Rectal smooth muscle tissue (tissue), 1 donor: ENCODE measurements around the gene FNDC3B.

ENCODE experiments used
- H3K27ac ChIP-seq: one replicate; pipeline ENCODE4 v1.7.0; 2013; ENCODE audit warnings: low read depth, low read length, inconsistent platforms
- H3K27me3 ChIP-seq: one replicate; pipeline ENCODE4 v1.7.0; 2013; ENCODE audit warnings: low read length; ENCODE audit not compliant: control insufficient read depth, insufficient read depth
- H3K36me3 ChIP-seq: one replicate; pipeline ENCODE4 v1.7.0; 2013; ENCODE audit warnings: low read length; ENCODE audit not compliant: control insufficient read depth, insufficient read depth
- H3K4me1 ChIP-seq: one replicate; pipeline ENCODE4 v1.7.0; 2013; ENCODE audit warnings: low read length; ENCODE audit not compliant: control insufficient read depth, insufficient read depth
- H3K4me3 ChIP-seq: one replicate; pipeline ENCODE4 v1.7.0; 2013; ENCODE audit warnings: low read length
- H3K9ac ChIP-seq: one replicate; pipeline ENCODE4 v1.7.0; 2013; ENCODE audit warnings: low read length

The FNDC3B gene

GRCh38 chr3:172282850-172283249 lies 243.5 kb downstream of the FNDC3B start:
- Histone ChIP-seq H3K4me1 (peaks cover 4% of the 10 kb centered on the region), H3K9ac (no peak overlapping the region), H3K36me3 (peaks cover 6% of the 10 kb centered on the region), H3K27ac (no peak overlapping the region), H3K27me3 (no peaks in the 10 kb centered on the region), H3K4me3 (no peak overlapping the region)

GRCh38 chr3:172283841-172284357 lies 244.5 kb downstream of the FNDC3B start:
- Histone ChIP-seq H3K27ac (no peak overlapping the region), H3K27me3 (no peaks in the 10 kb centered on the region), H3K4me3 (no peak overlapping the region), H3K36me3 (peaks cover 6% of the 10 kb centered on the region), H3K9ac (no peak overlapping the region), H3K4me1 (peaks cover 4% of the 10 kb centered on the region)

- peaks cover 6% of the 10 kb centered on the region for H3K36me3 ChIP-seq
- H3K9ac ChIP-seq = no peak overlapping the region
- no peaks in the 10 kb centered on the region for H3K4me1 ChIP-seq
- no peak overlapping the region for H3K4me3 ChIP-seq
- H3K27ac ChIP-seq = no peak overlapping the region
- no peaks in the 10 kb centered on the region for H3K27me3 ChIP-seq
These were observed 246.5 kb downstream of the FNDC3B start for GRCh38 chr3:172285844-172286243.

- Histone ChIP-seq H3K27ac (no peak overlapping the region), H3K9ac (no peak overlapping the region), H3K4me3 (no peak overlapping the region), H3K36me3 (peaks cover 6% of the 10 kb centered on the region), H3K4me1 (no peaks in the 10 kb centered on the region), H3K27me3 (no peaks in the 10 kb centered on the region)
These were observed 247.3 kb downstream of the FNDC3B start for GRCh38 chr3:172286548-172287148.

GRCh38 chr3:172287937-172288477 lies 248.6 kb downstream of the FNDC3B start:
- peaks cover 6% of the 10 kb centered on the region for H3K36me3 ChIP-seq
- no peaks in the 10 kb centered on the region for H3K4me1 ChIP-seq
- no peaks in the 10 kb centered on the region for H3K27me3 ChIP-seq
- H3K27ac ChIP-seq = no peak overlapping the region
- H3K9ac ChIP-seq = no peak overlapping the region
- H3K4me3 ChIP-seq = no peak overlapping the region

- Histone ChIP-seq H3K4me1 (no peaks in the 10 kb centered on the region), H3K4me3 (no peak overlapping the region), H3K9ac (no peak overlapping the region), H3K27ac (no peak overlapping the region), H3K27me3 (no peaks in the 10 kb centered on the region), H3K36me3 (peaks cover 6% of the 10 kb centered on the region)
These were observed 249.3 kb downstream of the FNDC3B start for GRCh38 chr3:172288651-172289050.

- Histone ChIP-seq H3K27ac (peak overlapping the region; percentile 1), H3K36me3 (peaks cover 6% of the 10 kb centered on the region), H3K4me3 (no peak overlapping the region), H3K9ac (no peak overlapping the region), H3K27me3 (no peaks in the 10 kb centered on the region), H3K4me1 (no peaks in the 10 kb centered on the region)
These were observed 250.2 kb downstream of the FNDC3B start for GRCh38 chr3:172289583-172289982.

GRCh38 chr3:172290457-172290856 lies 251.1 kb downstream of the FNDC3B start:
- no peak overlapping the region for H3K4me3 ChIP-seq
- no peaks in the 10 kb centered on the region for H3K4me1 ChIP-seq
- no peaks in the 10 kb centered on the region for H3K27me3 ChIP-seq
- peaks cover 6% of the 10 kb centered on the region for H3K36me3 ChIP-seq
- H3K9ac ChIP-seq = no peak overlapping the region
- H3K27ac ChIP-seq = no peak overlapping the region

GRCh38 chr3:172291650-172292049 lies 252.3 kb downstream of the FNDC3B start:
- Histone ChIP-seq H3K4me1 (no peaks in the 10 kb centered on the region), H3K27ac (no peak overlapping the region), H3K27me3 (no peaks in the 10 kb centered on the region), H3K4me3 (no peak overlapping the region), H3K9ac (no peak overlapping the region), H3K36me3 (peaks cover 8% of the 10 kb centered on the region)

- peaks cover 3% of the 10 kb centered on the region for H3K36me3 ChIP-seq
- no peak overlapping the region for H3K4me3 ChIP-seq
- H3K4me1 ChIP-seq = no peaks in the 10 kb centered on the region
- H3K9ac ChIP-seq = no peak overlapping the region
- H3K27me3 ChIP-seq = no peaks in the 10 kb centered on the region
- no peak overlapping the region for H3K27ac ChIP-seq
These were observed 253.0 kb downstream of the FNDC3B start for GRCh38 chr3:172292422-172292821.

GRCh38 chr3:172293093-172293492 lies 253.7 kb downstream of the FNDC3B start:
- H3K4me3 ChIP-seq = no peak overlapping the region
- H3K27me3 ChIP-seq = no peaks in the 10 kb centered on the region
- H3K9ac ChIP-seq = no peak overlapping the region
- no peak overlapping the region for H3K27ac ChIP-seq
- no peaks in the 10 kb centered on the region for H3K4me1 ChIP-seq
- H3K36me3 ChIP-seq = peaks cover 3% of the 10 kb centered on the region

GRCh38 chr3:172294223-172294806 lies 254.9 kb downstream of the FNDC3B start:
- peaks cover 3% of the 10 kb centered on the region for H3K36me3 ChIP-seq
- no peaks in the 10 kb centered on the region for H3K27me3 ChIP-seq
- H3K4me1 ChIP-seq = no peaks in the 10 kb centered on the region
- no peak overlapping the region for H3K27ac ChIP-seq
- no peak overlapping the region for H3K4me3 ChIP-seq
- H3K9ac ChIP-seq = no peak overlapping the region
